HG03439 (cell line): ENCODE data around the gene PPIA.

Source experiments
- ATAC-seq: cut with Tn5 transposase; IDR thresholded peaks from one replicate; pipeline ENCODE4 v1.9.1; 2021; ENCODE audit warnings: mild to moderate bottlenecking, moderate library complexity; ENCODE audit not compliant: unreplicated experiment

Gene PPIA

DNA sequence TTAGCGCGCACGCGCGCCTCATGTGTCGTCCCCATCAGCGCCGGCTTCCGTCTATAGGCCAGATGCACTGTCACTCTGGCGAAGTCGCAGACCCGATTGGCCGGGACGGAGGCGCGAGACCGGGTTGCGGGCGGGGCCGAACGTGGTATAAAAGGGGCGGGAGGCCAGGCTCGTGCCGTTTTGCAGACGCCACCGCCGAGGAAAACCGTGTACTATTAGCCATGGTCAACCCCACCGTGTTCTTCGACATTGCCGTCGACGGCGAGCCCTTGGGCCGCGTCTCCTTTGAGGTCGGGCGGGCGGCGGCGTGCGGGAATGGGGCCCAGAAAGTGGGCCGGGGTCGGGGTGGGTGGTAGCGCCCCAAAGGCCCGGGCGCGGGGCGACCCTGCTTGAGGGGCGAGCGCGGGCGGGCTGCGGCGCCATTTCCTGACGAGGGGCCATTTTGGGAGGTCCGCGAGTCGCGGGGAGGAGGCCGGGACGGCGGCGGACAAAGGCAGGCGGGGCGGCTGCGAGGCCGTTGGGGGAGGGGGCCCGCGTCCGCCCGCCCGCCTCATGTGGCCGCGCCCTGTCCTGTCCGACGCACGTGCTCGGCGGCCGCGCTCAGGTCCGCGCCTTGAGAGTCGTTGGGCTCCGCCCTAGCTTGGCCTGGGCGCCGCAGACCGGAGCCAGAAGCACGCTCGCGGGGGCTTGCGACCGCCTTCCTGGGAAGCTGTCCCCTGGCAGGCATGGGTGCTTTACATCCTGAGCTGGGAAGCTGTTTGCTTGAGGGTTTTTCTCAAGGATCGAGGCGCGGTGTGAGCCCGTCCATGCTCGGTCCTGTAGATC, at the start of gene PPIA:
TSS of gene PPIA (plus strand) at position 178 of the 825 bp plus-strand sequence. CDS start at position 222, 44 bp downstream.
- ATAC-seq: peak; percentile 90

DNA sequence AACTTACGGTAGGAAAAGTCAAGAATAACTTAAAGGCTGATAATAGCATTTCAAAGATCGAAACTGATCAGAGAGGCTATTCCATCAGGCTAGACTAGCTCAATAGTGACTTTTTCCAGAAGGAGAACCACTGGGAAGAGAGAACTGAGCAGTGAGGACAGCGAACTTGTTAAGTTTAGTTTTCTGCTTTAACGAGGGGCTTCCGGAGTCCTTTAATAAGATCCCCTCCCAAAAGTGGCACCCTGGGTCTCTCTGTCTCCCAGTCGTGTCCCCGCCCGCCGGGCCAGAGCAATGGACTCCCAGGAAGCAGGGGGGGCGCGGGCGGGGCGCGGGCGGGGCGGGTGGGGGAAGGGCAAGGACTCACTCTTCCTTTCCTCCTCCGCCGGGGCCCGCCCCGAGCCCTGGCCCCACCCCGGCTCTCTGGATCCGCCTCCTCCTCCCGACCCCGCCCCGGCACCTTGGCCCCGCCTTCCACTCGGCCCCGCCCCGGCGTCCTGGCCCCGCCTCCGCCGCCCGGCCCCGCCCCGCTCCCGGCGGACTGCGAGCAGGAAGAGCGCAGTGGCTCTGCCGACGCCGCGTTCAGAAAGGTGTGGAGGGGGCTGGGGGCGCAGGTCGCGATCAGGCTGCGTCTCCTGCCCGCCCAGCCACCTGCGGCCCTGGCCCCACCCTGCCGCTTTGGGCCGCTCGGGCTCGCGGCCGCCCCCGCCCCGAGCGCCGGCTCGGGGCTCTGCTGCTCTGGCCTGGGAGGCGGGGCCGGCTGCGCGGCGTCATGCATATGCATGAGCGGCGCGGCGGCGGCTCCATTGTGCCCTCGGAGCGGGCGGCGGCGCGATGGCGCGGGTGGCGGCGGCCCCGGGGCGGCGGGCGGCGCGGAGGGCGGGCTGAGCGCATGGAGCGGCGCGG, 48.2 kb upstream of the PPIA start, which contains the start of gene ZMIZ2:
TSS of gene ZMIZ2 (plus strand) at position 803 of the 903 bp plus-strand sequence. CDS start 7,403 bp downstream, outside the sequence.
- ATAC-seq: peak; percentile 77

DNA sequence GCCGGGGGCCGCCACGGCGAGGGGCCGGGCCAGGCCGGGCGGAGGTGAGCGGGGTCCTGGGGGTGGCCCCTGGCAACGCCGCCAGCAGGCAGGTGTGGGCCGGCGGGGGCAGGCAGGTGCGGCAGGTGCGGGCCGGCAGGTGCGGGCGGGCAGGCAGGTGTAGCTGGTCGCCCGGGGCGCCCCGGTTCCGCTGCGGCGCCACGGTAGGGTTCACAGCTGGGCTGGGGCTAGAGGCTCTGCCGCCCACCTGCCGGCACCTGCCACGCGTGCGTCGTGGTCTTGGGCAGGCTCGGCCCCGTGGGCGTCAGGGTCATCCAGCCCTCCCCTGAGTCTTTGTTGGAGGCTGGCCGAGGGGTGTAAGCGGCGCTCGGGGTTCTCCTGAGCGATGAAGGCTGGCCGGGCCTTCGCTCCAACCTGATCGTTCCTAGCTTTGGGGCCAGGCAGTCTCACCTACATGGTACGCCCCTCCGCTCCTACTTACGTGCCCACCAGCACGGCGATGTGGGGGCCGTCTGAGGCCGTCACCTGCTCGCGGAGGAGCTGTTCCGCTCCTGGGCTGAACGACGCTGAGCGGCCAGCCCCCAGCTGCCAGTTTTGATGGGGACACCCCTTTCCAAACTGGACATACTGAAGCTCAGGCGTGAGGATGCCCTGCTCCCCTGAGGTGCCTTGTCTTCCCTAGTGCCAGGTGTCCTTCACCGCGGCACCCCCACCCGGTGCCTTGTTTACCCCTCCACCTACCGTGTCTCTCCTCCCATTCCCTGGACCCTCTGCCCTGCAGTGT, 47.3 kb upstream of the PPIA start:
- ATAC-seq: peak; percentile 24

DNA sequence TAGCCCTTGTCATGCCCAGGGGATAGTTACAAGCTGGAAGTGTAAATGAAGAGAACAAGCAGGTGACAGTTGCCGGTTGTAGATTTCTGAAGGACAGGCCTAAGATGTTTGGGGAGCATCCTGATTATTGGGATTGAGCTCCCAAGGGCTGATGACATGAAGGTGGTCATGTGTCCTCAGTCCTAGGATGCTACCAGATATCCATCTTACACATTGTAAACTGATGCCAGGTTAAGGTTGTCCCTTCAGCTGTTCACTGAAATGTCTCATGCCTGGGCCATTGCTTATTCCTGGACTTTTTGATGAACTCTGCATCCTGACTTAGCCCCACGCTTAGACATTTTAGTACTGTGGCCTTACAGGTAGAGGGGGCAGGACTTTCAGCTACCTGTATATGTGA, 46.5 kb upstream of the PPIA start:
- no peak for ATAC-seq

DNA sequence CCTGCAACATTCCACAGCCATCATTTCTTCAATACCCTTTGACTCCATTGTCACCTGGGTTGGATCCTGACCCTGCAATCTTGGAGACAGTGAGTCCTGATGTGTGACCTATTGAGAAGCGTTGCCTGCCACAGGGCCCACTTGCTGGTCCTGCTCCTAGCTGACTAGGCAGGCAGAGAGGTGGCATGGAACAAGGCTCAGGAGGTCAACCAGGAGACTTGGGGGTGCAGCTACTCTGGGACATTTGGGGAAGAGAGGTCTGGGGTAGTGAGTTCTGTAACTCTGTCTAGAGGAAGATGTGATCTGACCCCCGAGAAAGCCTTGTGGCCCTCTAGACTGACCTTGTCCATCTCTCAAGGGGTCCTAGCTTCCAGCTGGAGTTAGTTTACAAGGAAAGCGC, 46.1 kb upstream of the PPIA start:
- no peak for ATAC-seq

DNA sequence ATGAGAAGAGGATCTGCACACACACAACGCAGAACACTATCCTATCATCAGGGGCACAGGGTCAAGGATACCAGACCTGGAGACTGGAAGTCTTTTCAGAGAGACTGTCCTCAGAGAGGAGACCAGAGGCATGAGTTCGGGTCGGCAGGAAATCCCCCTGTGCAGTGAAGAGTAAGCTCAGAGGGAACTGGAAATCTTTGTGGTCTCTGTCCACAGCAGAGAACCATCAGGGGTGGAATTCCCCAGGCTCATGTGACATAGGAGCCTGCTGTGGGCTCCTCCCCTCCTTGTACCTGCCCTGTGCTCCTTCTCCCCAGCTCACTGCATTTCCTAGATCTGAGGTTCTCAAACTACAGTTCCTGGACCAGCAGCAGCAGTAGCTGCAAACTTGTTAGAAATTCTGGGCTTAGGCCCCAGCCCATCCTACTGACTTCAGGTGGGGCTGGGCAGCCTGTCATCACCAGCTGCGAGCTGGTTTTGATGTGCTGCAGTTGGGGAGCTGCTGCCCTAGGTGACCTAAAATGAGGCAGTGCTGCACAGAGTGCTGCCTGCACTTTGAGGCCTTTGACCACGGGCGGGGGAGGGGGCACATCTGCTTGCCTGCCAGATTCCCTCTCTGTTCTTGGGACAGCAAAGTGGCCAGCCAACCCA, 45.4 kb upstream of the PPIA start:
- peak; percentile 51 for ATAC-seq

DNA sequence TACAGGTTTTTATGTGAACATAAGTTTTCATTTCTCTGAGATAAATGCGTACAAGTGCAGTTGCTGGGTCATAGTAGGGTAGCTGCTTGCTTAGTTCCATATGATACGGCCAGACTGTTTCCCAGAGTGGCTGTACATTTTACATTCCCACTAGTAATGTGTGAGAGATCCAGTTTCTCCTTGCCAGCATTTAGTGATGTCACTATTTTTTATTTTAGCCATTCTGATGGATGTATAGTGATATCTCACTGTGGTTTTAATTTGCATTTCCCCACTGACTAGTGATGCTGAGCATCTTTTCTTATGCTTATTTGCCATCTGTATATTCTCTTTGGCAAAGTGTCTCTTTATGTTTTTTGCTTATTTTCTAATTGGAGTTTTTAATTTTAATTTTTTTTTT, 43.7 kb upstream of the PPIA start:
- ATAC-seq: no peak

DNA sequence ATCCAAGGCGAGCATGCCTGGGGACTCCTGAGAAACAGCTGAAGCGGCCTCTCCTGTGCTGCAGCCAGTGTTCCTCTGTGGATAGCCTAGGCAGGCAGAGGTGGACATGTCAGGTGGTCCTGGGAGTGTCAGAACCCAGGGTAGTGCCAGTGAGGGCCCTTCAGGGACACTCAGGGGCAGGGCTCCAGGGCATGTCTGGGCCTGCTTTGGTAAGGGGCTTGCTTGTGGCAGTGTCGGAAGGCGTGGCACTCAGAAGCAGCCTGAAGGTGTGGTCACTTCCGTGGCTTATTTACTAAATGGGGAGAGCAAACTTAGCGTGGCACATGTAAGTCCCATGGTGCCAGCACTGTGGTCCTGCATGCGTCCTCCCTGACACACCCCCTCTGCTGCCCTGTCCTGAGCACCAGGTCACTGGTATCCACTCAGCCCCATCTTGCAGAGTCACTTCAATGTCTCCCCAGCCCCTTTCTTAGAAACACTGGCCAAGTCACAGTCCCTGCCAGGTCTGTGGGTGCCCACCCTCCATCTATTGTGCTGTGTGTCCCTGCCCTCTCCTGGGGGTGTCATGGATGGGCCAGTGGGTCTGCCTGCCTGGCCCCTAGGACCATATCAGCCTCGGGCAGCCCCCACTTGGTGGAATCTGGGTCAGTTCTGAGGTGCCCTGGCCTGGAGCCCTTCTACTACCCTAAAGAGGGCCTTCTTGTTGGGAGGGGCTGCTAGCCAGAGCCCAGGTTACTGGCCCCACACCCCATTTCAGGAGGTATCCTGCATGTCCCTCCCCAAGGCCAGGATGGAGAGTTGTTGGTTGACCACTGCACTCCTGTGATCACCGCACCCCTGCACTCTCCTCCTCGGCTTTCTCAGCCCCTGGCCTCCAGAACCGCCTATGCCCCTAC, 41.4 kb upstream of the PPIA start:
- no peak for ATAC-seq

DNA sequence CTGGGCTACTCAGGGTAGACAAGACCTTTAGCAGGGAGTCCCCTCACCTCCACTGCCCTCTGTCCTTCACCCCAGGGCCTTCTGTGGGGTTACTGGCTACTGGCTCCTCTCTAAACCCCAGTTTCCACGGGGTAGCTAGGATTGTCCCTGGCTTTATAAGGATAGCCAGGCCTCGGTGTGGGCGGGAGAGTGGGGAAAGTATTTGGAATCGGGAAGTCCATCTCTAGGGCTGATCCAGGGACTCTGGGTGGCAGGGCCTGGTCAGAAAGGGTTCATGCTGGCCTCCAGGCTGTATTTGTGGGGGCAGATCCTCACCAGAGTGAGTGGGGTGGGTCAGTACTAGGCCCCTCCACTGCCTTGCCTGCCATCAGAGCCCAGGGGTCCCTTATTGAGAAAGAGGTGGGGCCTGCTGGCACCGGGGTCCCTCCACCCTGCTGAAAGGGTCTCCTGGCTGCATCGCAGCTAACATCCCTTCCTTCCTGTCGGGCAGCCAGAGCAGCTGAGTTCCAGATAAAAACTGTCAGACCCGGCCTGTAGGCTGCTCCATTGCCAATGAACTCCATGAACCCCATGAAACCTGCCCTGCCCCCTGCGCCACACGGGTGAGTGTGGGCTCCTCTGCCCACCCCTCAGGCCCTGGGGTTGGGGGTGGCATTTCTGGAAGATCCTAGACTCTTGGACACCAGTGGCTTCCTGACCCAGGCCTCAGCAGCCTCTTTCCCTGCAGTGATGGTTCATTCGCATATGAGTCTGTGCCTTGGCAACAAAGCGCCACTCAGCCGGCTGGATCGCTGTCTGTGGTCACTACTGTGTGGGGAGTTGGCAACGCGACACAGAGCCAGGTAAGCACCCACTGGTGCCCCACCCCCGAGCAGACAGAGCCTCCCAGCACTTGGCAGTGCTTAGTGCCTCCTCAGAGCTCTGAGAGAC, 40.5 kb upstream of the PPIA start:
- ATAC-seq: no peak

DNA sequence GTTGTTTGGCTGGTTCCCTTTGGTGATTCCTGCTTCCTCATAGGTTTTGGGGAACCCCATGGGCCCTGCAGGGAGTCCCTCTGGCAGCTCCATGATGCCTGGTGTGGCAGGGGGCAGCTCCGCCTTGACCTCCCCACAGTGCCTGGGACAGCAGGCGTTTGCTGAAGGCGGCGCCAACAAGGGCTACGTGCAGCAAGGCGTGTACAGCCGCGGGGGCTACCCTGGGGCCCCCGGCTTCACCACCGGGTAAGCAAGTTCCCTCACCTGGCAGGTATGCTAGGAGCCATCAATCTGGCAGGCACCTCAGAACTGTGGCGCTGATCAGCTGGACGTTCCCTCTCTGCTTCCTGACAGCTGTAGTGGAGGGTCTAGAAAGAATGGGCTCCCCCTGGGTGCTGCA, 39.6 kb upstream of the PPIA start:
- ATAC-seq: no peak

DNA sequence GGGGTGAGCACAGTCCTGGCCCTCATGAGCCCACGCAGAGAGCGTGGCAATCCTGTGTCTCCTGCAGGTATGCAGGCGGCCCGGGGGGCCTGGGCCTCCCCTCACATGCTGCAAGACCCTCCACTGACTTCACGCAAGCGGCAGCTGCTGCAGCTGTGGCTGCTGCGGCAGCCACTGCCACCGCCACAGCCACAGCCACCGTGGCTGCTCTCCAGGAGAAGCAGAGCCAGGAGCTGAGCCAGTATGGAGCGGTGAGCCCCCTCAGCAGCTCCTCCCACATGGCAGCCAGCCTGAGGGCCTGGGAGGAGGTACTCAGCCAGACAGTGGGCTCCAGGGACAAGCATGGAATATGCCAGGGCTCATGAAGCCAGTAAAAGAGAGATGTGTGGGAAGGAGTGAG, 39.2 kb upstream of the PPIA start:
- ATAC-seq: no peak

DNA sequence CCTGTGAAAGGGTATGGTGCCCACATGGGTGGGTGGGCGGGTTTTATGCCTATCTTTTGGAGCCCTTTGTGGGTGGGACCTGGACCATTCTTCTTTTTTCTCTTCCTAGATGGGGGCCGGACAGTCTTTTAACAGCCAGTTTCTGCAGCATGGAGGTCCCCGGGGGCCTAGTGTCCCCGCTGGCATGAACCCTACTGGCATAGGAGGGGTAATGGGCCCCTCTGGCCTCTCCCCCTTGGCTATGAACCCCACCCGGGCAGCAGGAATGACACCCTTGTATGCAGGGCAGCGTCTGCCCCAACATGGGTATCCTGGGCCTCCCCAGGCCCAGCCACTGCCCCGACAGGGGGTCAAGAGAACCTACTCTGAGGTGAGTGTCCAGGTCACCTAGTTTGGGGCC, 38.7 kb upstream of the PPIA start:
- ATAC-seq: no peak

DNA sequence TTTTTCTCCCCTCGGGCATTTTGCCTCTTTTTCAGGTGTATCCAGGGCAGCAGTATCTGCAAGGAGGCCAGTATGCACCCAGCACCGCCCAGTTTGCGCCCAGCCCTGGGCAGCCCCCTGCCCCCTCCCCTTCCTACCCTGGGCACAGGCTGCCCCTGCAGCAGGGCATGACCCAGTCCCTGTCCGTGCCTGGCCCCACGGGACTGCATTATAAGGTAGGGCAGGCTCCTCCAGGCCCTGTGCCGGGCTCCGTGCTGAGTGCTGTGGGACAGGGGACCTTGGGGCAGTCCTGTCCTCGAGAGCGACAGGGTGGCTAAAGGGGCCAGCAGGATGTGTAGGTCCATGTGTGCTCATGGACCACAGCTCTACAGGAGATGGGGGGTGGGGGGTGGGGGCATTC, 37.2 kb upstream of the PPIA start:
- ATAC-seq: no peak

DNA sequence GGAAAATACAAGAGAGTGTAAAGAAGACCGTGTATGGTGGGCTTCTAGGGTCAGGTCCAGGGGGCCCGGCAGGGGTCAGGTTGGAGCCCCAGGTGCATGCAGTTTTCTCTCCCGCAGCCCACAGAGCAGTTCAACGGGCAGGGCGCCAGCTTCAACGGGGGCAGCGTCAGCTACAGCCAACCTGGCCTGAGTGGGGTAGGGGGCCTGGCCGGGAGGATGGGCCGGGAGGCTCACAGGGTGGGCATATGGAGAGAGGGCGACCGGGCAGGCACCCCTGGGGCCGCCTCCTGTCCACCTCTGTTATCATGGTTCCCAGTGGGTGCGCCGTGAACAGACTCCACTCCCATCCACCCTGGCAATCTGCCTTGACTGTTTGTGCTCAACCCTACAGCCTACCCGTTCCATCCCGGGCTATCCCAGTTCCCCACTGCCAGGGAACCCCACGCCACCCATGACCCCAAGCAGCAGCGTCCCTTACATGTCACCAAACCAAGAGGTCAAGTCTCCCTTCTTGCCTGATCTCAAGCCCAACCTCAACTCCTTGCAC, 36.4 kb upstream of the PPIA start:
- no peak for ATAC-seq

DNA sequence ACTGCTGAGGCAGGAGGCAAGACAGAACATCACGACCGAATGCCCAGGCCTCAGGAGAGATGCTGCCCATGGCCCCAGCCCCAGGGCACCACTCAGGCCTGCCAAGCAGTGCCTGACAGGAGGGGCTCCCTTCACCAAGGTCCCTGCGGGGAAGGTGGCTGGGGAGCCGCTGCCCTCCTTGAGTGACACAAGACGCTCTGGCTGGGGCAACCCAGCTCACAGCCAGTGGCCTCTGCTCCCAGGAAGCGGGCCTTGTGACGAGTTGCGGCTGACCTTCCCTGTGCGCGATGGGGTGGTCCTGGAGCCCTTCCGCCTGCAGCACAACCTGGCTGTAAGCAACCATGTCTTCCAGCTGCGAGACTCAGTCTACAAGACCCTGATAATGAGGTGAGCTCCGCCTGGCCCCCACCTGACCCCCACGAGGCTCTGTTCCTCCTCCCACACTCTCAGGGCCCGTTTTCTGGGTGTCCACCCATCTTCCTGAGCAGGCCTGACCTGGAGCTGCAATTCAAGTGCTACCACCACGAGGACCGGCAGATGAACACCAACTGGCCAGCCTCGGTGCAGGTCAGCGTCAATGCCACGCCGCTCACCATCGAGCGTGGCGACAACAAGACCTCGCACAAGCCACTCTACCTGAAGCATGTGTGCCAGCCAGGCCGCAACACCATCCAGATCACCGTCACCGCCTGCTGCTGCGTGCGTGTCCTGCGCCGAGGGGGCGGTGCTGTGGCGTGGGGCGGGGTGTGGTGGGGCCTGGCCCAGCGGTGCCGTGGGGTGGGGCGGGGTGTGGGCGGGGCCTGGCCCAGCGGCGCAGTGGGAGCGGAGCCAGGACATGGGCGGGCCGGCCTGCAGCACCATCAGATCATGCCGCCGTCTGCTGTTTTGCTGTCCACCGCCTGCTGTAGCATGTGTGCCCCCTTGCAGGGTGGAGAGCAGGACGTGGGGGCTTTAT, 35.0 kb upstream of the PPIA start:
- ATAC-seq: no peak

DNA sequence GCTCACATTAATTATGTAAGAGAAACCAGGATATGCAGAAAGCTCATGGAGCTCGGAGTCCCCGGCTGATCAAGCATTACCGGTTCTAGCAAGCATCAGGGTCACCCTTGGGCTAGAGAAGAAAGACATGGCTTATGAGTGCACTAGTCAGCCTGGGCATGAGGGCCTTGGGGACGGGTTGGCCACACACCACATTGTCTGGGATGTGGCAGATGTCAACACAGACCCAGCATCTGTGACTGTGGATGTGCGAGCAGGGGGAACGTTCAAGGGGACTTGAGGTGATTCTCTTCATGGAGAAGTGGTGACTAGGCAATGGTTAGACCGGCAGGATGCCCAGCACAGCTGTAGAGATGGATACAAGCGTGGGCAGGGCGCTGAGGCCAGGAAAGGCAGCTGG, 34.2 kb upstream of the PPIA start:
- no peak for ATAC-seq
